Measurements from ENCODE around the gene GNAO1. TPM values are rescaled to one million over a fixed set of nuclear protein-coding genes. Genes with fewer than 3 reads are reported as not detected.

GNAO1 gene
- total and polyA plus RNA-seq, 9 of the 15 experiments (the other 6 are each of a cell fraction or from before 2014, with no cell fraction given), result 0.07 to 0.42 (median 0.08) TPM; not detected in 5

- TF ChIP-seq MAFF (IDR thresholded peaks at IDR 0.05; ENCODE audit: low read length) (no peak), ZBTB49 (CRISPR knock-in tag; IDR thresholded peaks at IDR 0.05; ENCODE audit: borderline replicate concordance) (no peak)
Observed at GRCh38 chr16:56353054-56353921, 162.0 kb downstream of the GNAO1 start (continued).

GRCh38 chr16:56354016-56354415 lies 162.7 kb downstream of the GNAO1 start:
- CTCF ChIA-PET (ENCODE audit: low intra/inter-chr PET ratio), result no interaction called here
- intact Hi-C loops (cut with micrococcal nuclease) (loop anchor here (10.0 kb wide), 1 partner anchor 161 kb away; no protein-coding TSS in a partner anchor), in situ Hi-C loops (cut with MboI) (no loop called here)
- Histone ChIP-seq H3K4me2 (ENCODE audit: insufficient read depth, low read length) (no peak overlapping the region), H3K9me3 (replicated peaks; ENCODE audit: control insufficient read depth, insufficient read depth, low read depth, low read length) (no peaks in the 10 kb centered on the region), H3K4me3 (no peak overlapping the region), H3K36me3 (ENCODE audit: control insufficient read depth, insufficient read depth, low read length) (no peaks in the 10 kb centered on the region), H3K9ac (ENCODE audit: insufficient read depth in 1 of 2, low read depth in 2 of 2, low read length in 2 of 2) (no peak overlapping the region), H4K20me1 (replicated peaks; ENCODE audit: control insufficient read depth, insufficient read depth, low read length) (peaks cover 16% of the 10 kb centered on the region), H3K4me1 (replicated peaks in 1 of 2; ENCODE audit: control insufficient read depth in 2 of 2, insufficient read depth in 2 of 2, low read length in 2 of 2) (peaks cover 11 to 33% of the 10 kb centered on the region in 2 experiments), H3K27ac (ENCODE audit: extremely low read depth, low read depth, low read length) (no peak overlapping the region), H3K27me3 (ENCODE audit: control insufficient read depth in 2 of 2, insufficient read depth in 2 of 2, low read length in 2 of 2) (peaks cover 15 to 38% of the 10 kb centered on the region in 2 experiments; a peak in 4 of 5 replicates), H2AFZ (ENCODE audit: low read depth, low read length) (no peak overlapping the region), H3K9me1 (ENCODE audit: control insufficient read depth, insufficient read depth, low read length) (no peaks in the 10 kb centered on the region), H3K79me2 (ENCODE audit: control insufficient read depth, insufficient read depth, low read length) (no peaks in the 10 kb centered on the region)
- 39% methylated on average over 7 of the region's 7 CpGs for WGBS (ENCODE audit: insufficient coverage, low coverage, missing lambda C conversion rate)
- ATAC-seq (no peak), FAIRE-seq (no peak), DNase-seq (ENCODE audit: extremely low read depth in 1 of 4, low spot score in 3 of 4) (no peak)
- BruUV-seq (replicated peaks), result no TSS peak
- POLR2A ChIA-PET, result no interaction called here
- TF ChIP-seq USF2 (CRISPR knock-in tag; IDR thresholded peaks at IDR 0.05) (no peak), JUN (IDR thresholded peaks at IDR 0.05; ENCODE audit: borderline replicate concordance, low read depth, low read length) (no peak), JUN (CRISPR knock-in tag; IDR thresholded peaks at IDR 0.05; ENCODE audit: borderline replicate concordance) (no peak), ZNF133 (CRISPR knock-in tag; IDR thresholded peaks at IDR 0.05) (no peak), NR2F6 (CRISPR knock-in tag; IDR thresholded peaks at IDR 0.05) (no peak), SNRNP70 (optimal IDR thresholded peaks at IDR 0.05; ENCODE audit: low read depth, low read length) (no peak), HMG20A (CRISPR knock-in tag; conservative IDR thresholded peaks at IDR 0.05) (no peak), NFE2L1 (tag; IDR thresholded peaks at IDR 0.05; ENCODE audit: borderline replicate concordance, low read depth) (no peak), ZNF408 (CRISPR knock-in tag; IDR thresholded peaks at IDR 0.05; ENCODE audit: low read depth) (no peak), ATF1 (CRISPR knock-in tag; IDR thresholded peaks at IDR 0.05) (no peak), ATF1 (tag; IDR thresholded peaks at IDR 0.05) (no peak), TBP (optimal IDR thresholded peaks at IDR 0.05; ENCODE audit: low read depth, low read length) (no peak), ZNF174 (CRISPR knock-in tag; IDR thresholded peaks at IDR 0.05) (no peak), ZFP1 (CRISPR knock-in tag; IDR thresholded peaks at IDR 0.05) (no peak), NFIC (IDR thresholded peaks at IDR 0.05) (no peak), GTF2E2 (tag; IDR thresholded peaks at IDR 0.05) (no peak), DMBX1 (CRISPR knock-in tag; IDR thresholded peaks at IDR 0.05; ENCODE audit: borderline replicate concordance) (no peak), FOXK2 (conservative IDR thresholded peaks at IDR 0.05 in 1 of 2, IDR thresholded peaks at IDR 0.05 in 1 of 2; ENCODE audit: low read depth in 2 of 2) (no peak)
